ENCODE data around the gene LRRIQ1. TPM values are rescaled to one million over a fixed set of nuclear protein-coding genes. Genes with fewer than 3 reads are reported as not detected.

Gene LRRIQ1
- total and polyA plus RNA-seq, 2 of the 13 experiments (the other 11 are each of a cell fraction or from before 2014, with no cell fraction given), result not detected

GRCh38 chr12:85004204-85004603 lies 31.9 kb upstream of the LRRIQ1 start:
- Histone ChIP-seq H3K27ac (ENCODE audit: extremely low read length, insufficient read depth, low read length) (no peak overlapping the region), H3K4me1 (ENCODE audit: insufficient read depth, low read length) (no peaks in the 10 kb centered on the region), H3K36me3 (replicated peaks in 1 of 2; ENCODE audit: control insufficient read depth in 1 of 2, insufficient read depth in 2 of 2, low read length in 2 of 2) (no peaks in the 10 kb centered on the region), H2AFZ (ENCODE audit: low read length) (no peak overlapping the region), H3K27me3 (ENCODE audit: control insufficient read depth in 1 of 2, insufficient read depth in 2 of 2, low read length in 2 of 2) (no peaks in the 10 kb centered on the region), H4K20me1 (ENCODE audit: insufficient read depth, low read length) (no peaks in the 10 kb centered on the region), H3K79me2 (ENCODE audit: insufficient read depth, low read length) (no peaks in the 10 kb centered on the region), H3K9me3 (ENCODE audit: low read length) (no peaks in the 10 kb centered on the region), H3K4me3 (replicated peaks in 1 of 3; ENCODE audit: insufficient read depth in 1 of 3, low read depth in 2 of 3, low read length in 3 of 3) (no peak overlapping the region), H3K4me2 (ENCODE audit: low read depth, low read length) (no peak overlapping the region), H3K9ac (ENCODE audit: insufficient read depth, low read depth, low read length) (no peak overlapping the region)
- POLR2A ChIA-PET, result no interaction called here
- intact Hi-C loops (cut with micrococcal nuclease; ENCODE audit: unreplicated experiment), result no loop called here
- in situ Hi-C loops (cut with HindIII; ENCODE audit: extremely low pct_ligation_motif_present, low pct_unique_long_range_greater_than_20kb), result no loop called here
- FAIRE-seq (no peak), ATAC-seq (no peak), DNase-seq (ENCODE audit: low spot score) (no peak)
- TF ChIP-seq MBD4 (IDR thresholded peaks at IDR 0.05; ENCODE audit: borderline replicate concordance, low read length) (no peak), ZNF367 (CRISPR knock-in tag; IDR thresholded peaks at IDR 0.05; ENCODE audit: borderline replicate concordance) (no peak), PHF20 (CRISPR knock-in tag; IDR thresholded peaks at IDR 0.05) (no peak), PATZ1 (CRISPR knock-in tag; IDR thresholded peaks at IDR 0.05) (no peak), ZFP36L2 (CRISPR knock-in tag; IDR thresholded peaks at IDR 0.05) (no peak), TIGD3 (CRISPR knock-in tag; IDR thresholded peaks at IDR 0.05; ENCODE audit: borderline replicate concordance) (no peak), POLR2AphosphoS2 (IDR thresholded peaks at IDR 0.05; ENCODE audit: low read depth, low read length) (no peak), U2AF2 (IDR thresholded peaks at IDR 0.05; ENCODE audit: low read depth, low read length) (no peak), ZNF564 (CRISPR knock-in tag; IDR thresholded peaks at IDR 0.05) (no peak), TCF7 (IDR thresholded peaks at IDR 0.05; ENCODE audit: low read depth) (no peak), SP1 (IDR thresholded peaks at IDR 0.05) (no peak), SP1 (CRISPR knock-in tag; IDR thresholded peaks at IDR 0.05) (no peak), ZNF350 (CRISPR knock-in tag; IDR thresholded peaks at IDR 0.05; ENCODE audit: borderline replicate concordance, low read depth) (no peak), AKAP8 (CRISPR knock-in tag; IDR thresholded peaks at IDR 0.05) (no peak), ZBTB4 (CRISPR knock-in tag; IDR thresholded peaks at IDR 0.05; ENCODE audit: borderline replicate concordance) (no peak), ZNF275 (CRISPR knock-in tag; IDR thresholded peaks at IDR 0.05; ENCODE audit: borderline replicate concordance) (no peak), NRL (CRISPR knock-in tag; IDR thresholded peaks at IDR 0.05; ENCODE audit: borderline replicate concordance) (no peak)
- BruUV-seq (replicated peaks), result no TSS peak
- CTCF ChIA-PET (ENCODE audit: low intra/inter-chr PET ratio, low total read pairs), result no interaction called here
